Hematopoietic multipotent progenitor cell (in vitro differentiated cells): Measurements from ENCODE around the gene ZFY. TPM values are rescaled to one million over a fixed set of nuclear protein-coding genes. Genes with fewer than 3 reads are reported as not detected.

Experiments used
- small RNA-seq: library from RNA; depleted of rRNA; stranded (forward); fragments of <200 nt; gene quantifications from one replicate; pipeline ENCODE3, GENCODE V24; 2012
- total RNA-seq: library from RNA; depleted of rRNA; stranded (reverse); fragments of >200 nt; gene quantifications from one replicate; pipeline ENCODE4 v1.2.3, GENCODE V29; 2012

Gene ZFY
- total RNA-seq, 1 donor, result 14.8 TPM

Small RNA genes lying within 50 kb of the gene (small RNA-seq; reads per million reads assigned to genes)
- not detected for gene EEF1A1P41

Other genes starting within 250 kb of the ZFY start
- not detected for gene SRY, start 147.7 kb upstream of the ZFY start, total RNA-seq
- gene RPS4Y1, start 93.8 kb upstream of the ZFY start, total RNA-seq, result 407 TPM